NT2/D1 (cell line): ENCODE data around the gene CIROP.

Source experiments
- DNase-seq: peaks from one replicate; pipeline ENCODE4 v3.0.0-alpha.2; 2011; ENCODE audit warnings: low read depth, low spot score
- H3K27me3 ChIP-seq: 2 replicates; pipeline ENCODE4 v1.6.0; 2011; ENCODE audit warnings: mild to moderate bottlenecking; ENCODE audit not compliant: insufficient read length, insufficient read depth
- H3K36me3 ChIP-seq: 2 replicates; pipeline ENCODE4 v1.6.1; 2011; ENCODE audit warnings: mild to moderate bottlenecking, low read length, mixed read lengths; ENCODE audit not compliant: insufficient read depth, insufficient read length
- H3K4me1 ChIP-seq: 2 replicates; pipeline ENCODE4 v1.5.1; 2011; ENCODE audit not compliant: insufficient read depth, insufficient read length
- H3K4me3 ChIP-seq: 2 replicates; pipeline ENCODE4 v1.5.1; 2011; ENCODE audit warnings: low read depth; ENCODE audit not compliant: insufficient read length
- H3K9ac ChIP-seq: 2 replicates; pipeline ENCODE4 v1.6.0; 2011; ENCODE audit warnings: low read depth; ENCODE audit not compliant: insufficient read length
- H3K9me3 ChIP-seq: 2 replicates; pipeline ENCODE4 v1.5.1; 2011; ENCODE audit warnings: mild to moderate bottlenecking, low read length; ENCODE audit not compliant: insufficient read depth
- SUZ12 ChIP-seq: IDR thresholded peaks from 2 replicates; pipeline ENCODE4 v1.6.1; 2011; ENCODE audit not compliant: insufficient read length, insufficient read depth; ENCODE audit errors: extremely low read depth
- YY1 ChIP-seq: IDR thresholded peaks from 2 replicates; pipeline ENCODE4 v1.6.1; 2011; ENCODE audit not compliant: insufficient read length, insufficient read depth
- ZNF274 ChIP-seq: IDR thresholded peaks from 2 replicates; pipeline ENCODE4 v1.6.1; 2011; ENCODE audit warnings: mild to moderate bottlenecking, low read depth, low read length

Gene CIROP

GRCh38 chr14:23117371-23118020 lies 12.7 kb upstream of the CIROP start:
- H3K4me1 ChIP-seq = peaks cover 23% of the 10 kb centered on the region
- H3K27me3 ChIP-seq = no peaks in the 10 kb centered on the region
- TF ChIP-seq YY1 (no peak), ZNF274 (no peak), SUZ12 (no peak)
- no peaks in the 10 kb centered on the region for H3K36me3 ChIP-seq
- H3K9ac ChIP-seq = no peak overlapping the region
- no peaks in the 10 kb centered on the region for H3K9me3 ChIP-seq
- no peak for DNase-seq
- H3K4me3 ChIP-seq = no peak overlapping the region

GRCh38 chr14:23115918-23116317 lies 11.1 kb upstream of the CIROP start:
- Histone ChIP-seq H3K4me1 (peaks cover 17% of the 10 kb centered on the region), H3K9ac (no peak overlapping the region)
- no peak for TF ChIP-seq ZNF274
- no peak for TF ChIP-seq SUZ12
- no peak for TF ChIP-seq YY1

GRCh38 chr14:23115039-23115731 lies 10.4 kb upstream of the CIROP start:
- TF ChIP-seq ZNF274 (no peak), SUZ12 (no peak), YY1 (no peak)
- peaks cover 6% of the 10 kb centered on the region for H3K27me3 ChIP-seq
- H3K9me3 ChIP-seq = no peaks in the 10 kb centered on the region
- H3K4me1 ChIP-seq = peaks cover 17% of the 10 kb centered on the region
- no peak for DNase-seq
- no peak overlapping the region for H3K9ac ChIP-seq
- no peaks in the 10 kb centered on the region for H3K36me3 ChIP-seq
- H3K4me3 ChIP-seq = no peak overlapping the region

More at GRCh38 chr14:23115918-23116317, 11.1 kb upstream of the CIROP start:
- no peaks in the 10 kb centered on the region for H3K9me3 ChIP-seq
- peaks cover 3% of the 10 kb centered on the region for H3K27me3 ChIP-seq
- no peak for DNase-seq
- no peak overlapping the region for H3K4me3 ChIP-seq
- H3K36me3 ChIP-seq = no peaks in the 10 kb centered on the region

GRCh38 chr14:23114669-23115038 lies 9.9 kb upstream of the CIROP start:
- Histone ChIP-seq H3K9me3 (no peaks in the 10 kb centered on the region), H3K4me3 (no peak overlapping the region), H3K36me3 (no peaks in the 10 kb centered on the region), H3K9ac (no peak overlapping the region), H3K4me1 (peaks cover 13% of the 10 kb centered on the region), H3K27me3 (peaks cover 6% of the 10 kb centered on the region)
- TF ChIP-seq SUZ12 (no peak), ZNF274 (no peak), YY1 (no peak)
- DNase-seq = no peak

GRCh38 chr14:23114120-23114458 lies 9.3 kb upstream of the CIROP start:
- Histone ChIP-seq H3K9me3 (0 out of 2 replicates have a peak, but pooled peaks cover under 1% of the 10 kb centered on the region), H3K36me3 (no peaks in the 10 kb centered on the region), H3K4me1 (peaks cover 9% of the 10 kb centered on the region), H3K9ac (no peak overlapping the region), H3K27me3 (peaks cover 6% of the 10 kb centered on the region), H3K4me3 (no peak overlapping the region)
- DNase-seq = no peak
- TF ChIP-seq YY1 (no peak), SUZ12 (no peak), ZNF274 (no peak)

GRCh38 chr14:23113431-23114119 lies 8.8 kb upstream of the CIROP start:
- DNase-seq = no peak
- Histone ChIP-seq H3K4me3 (no peak overlapping the region), H3K9me3 (peaks cover 5% of the 10 kb centered on the region; the same call in 1 of the 2 replicates), H3K36me3 (no peaks in the 10 kb centered on the region), H3K27me3 (peaks cover 6% of the 10 kb centered on the region), H3K4me1 (peaks cover 9% of the 10 kb centered on the region), H3K9ac (no peak overlapping the region)
- TF ChIP-seq SUZ12 (no peak), YY1 (no peak)
